ENCODE results near the gene TNFAIP8L3.

The TNFAIP8L3 gene

DNA sequence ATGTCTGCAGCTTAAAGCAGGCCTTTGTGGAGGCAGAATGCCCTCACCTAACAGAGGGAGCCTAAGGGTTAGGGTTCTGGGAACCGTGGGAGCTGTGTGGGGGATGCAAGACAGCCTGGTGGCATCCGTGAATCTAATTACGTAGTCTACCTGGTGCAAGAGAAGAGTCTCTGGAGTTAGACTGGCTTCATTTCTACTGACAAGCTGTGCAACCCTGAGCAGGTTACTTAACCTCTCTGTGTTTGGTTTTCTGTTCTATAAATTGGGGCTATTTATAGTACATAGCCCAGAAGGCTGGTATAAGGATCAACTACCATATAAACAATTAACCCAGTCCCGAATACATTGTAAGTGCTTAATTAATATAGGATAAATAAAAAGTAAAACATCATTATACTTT lies 8.3 kb downstream of the TNFAIP8L3 start:
- Histone ChIP-seq H3K9me3 (ENCODE audit: insufficient read depth, low read depth, low read length) (no peaks in the 10 kb centered on the region), H3K9ac (ENCODE audit: low read depth, low read length) (no peak overlapping the region), H3K27me3 (ENCODE audit: insufficient read depth, low read length) (peaks cover 33% of the 10 kb centered on the region), H3K27ac (ENCODE audit: low read length) (no peak overlapping the region), H3K4me3 (ENCODE audit: low read length) (no peak overlapping the region), H3K36me3 (ENCODE audit: insufficient read depth, low read depth, low read length) (no peaks in the 10 kb centered on the region), H3K4me1 (ENCODE audit: insufficient read depth, low read length) (peaks cover 10% of the 10 kb centered on the region; the same call in 1 of the 2 replicates)

DNA sequence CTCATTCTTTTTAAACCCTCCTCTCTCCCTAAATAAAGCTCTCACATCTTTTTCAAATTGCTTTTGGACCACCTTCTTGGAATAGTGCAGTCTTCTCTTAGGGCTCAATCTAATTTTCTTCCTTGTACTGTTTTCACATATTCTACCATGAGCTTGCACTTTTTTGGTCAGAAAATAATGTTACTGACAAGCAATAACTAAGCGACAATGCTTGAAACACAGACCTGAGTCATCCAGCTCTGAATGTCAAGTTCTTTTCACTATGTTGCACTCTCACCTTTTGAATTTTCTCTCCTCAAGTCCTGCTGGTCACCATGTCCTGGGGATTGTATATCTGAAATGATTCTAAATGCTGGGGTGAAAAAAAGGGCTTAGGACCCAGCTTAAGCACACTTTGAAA lies 8.9 kb downstream of the TNFAIP8L3 start:
- no peak overlapping the region for H3K9ac ChIP-seq (ENCODE audit: low read depth, low read length)
- H3K4me1 ChIP-seq (ENCODE audit: insufficient read depth, low read length): peaks cover 10% of the 10 kb centered on the region; the same call in 1 of the 2 replicates
- H3K4me3 ChIP-seq (ENCODE audit: low read length): no peak overlapping the region
- H3K9me3 ChIP-seq (ENCODE audit: insufficient read depth, low read depth, low read length): no peaks in the 10 kb centered on the region
- H3K36me3 ChIP-seq (ENCODE audit: insufficient read depth, low read depth, low read length): no peaks in the 10 kb centered on the region
- H3K27ac ChIP-seq (ENCODE audit: low read length): no peak overlapping the region
- peaks cover 26% of the 10 kb centered on the region for H3K27me3 ChIP-seq (ENCODE audit: insufficient read depth, low read length)

DNA sequence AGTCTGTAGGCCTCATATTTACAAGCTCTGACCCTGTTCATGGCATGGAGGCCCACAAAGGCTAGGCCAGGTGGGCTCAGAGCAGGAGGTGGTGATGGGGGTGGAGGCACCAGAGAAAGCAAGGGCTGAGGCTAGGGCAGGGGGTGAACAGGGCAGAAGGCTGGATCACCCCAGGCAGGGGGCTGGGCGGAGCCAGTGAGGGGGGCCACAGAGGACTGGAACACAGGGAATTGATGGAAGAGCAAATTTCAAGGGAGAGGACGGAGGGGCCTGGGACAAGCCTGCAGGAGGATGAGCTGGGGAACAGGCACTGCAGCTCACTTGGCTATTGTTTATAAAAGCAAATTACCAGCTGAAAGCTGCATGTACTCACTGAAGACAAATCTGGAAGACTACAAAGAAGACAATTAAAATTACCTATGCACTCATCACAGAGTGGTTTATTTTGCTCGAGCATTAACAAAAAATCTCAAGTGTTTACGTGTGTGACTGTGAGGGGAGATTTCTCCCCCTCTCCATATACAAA lies 11.0 kb downstream of the TNFAIP8L3 start:
- H3K4me3 ChIP-seq (ENCODE audit: low read length): no peak overlapping the region
- peaks cover 10% of the 10 kb centered on the region; the same call in 1 of the 2 replicates for H3K4me1 ChIP-seq (ENCODE audit: insufficient read depth, low read length)
- H3K36me3 ChIP-seq (ENCODE audit: insufficient read depth, low read depth, low read length): no peaks in the 10 kb centered on the region
- no peak overlapping the region for H3K9ac ChIP-seq (ENCODE audit: low read depth, low read length)
- no peak overlapping the region for H3K27ac ChIP-seq (ENCODE audit: low read length)
- no peaks in the 10 kb centered on the region for H3K9me3 ChIP-seq (ENCODE audit: insufficient read depth, low read depth, low read length)
- H3K27me3 ChIP-seq (ENCODE audit: insufficient read depth, low read length): 0 out of 2 replicates have a peak, but pooled peaks cover 6% of the 10 kb centered on the region

DNA sequence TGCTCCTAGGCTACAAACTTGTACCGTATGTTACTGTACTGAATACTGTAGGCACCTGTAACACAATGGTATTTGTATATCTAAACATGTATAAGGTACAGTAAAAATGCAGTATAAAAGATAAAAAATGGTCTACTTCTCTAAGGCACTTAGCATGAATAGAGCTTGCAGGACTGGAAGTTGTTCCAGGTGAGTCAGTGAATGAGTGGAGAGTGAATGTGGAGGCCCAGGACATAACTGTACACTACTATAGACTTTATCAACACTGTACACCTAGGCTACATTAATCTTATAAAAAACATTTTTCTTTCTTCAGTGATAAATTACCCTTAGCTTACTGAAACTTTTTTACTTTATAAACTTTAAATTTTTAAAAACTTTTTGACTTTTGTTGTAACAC lies 12.5 kb downstream of the TNFAIP8L3 start:
- Histone ChIP-seq H3K36me3 (ENCODE audit: insufficient read depth, low read depth, low read length) (no peaks in the 10 kb centered on the region), H3K4me1 (ENCODE audit: insufficient read depth, low read length) (peaks cover 2% of the 10 kb centered on the region; the same call in 1 of the 2 replicates), H3K27me3 (ENCODE audit: insufficient read depth, low read length) (no peaks in the 10 kb centered on the region), H3K9ac (ENCODE audit: low read depth, low read length) (no peak overlapping the region), H3K27ac (ENCODE audit: low read length) (no peak overlapping the region), H3K4me3 (ENCODE audit: low read length) (no peak overlapping the region), H3K9me3 (ENCODE audit: insufficient read depth, low read depth, low read length) (no peaks in the 10 kb centered on the region)

- Histone ChIP-seq H3K4me1 (ENCODE audit: insufficient read depth, low read length) (peaks cover 2% of the 10 kb centered on the region; the same call in 1 of the 2 replicates), H3K9ac (ENCODE audit: low read depth, low read length) (no peak overlapping the region), H3K27me3 (ENCODE audit: insufficient read depth, low read length) (no peaks in the 10 kb centered on the region), H3K36me3 (ENCODE audit: insufficient read depth, low read depth, low read length) (no peaks in the 10 kb centered on the region), H3K27ac (ENCODE audit: low read length) (no peak overlapping the region), H3K9me3 (ENCODE audit: insufficient read depth, low read depth, low read length) (no peaks in the 10 kb centered on the region), H3K4me3 (ENCODE audit: low read length) (no peak overlapping the region)
These were observed 14.4 kb downstream of the TNFAIP8L3 start for GRCh38 chr15:51080286-51080685.

- Histone ChIP-seq H3K36me3 (ENCODE audit: insufficient read depth, low read depth, low read length) (no peaks in the 10 kb centered on the region), H3K27ac (ENCODE audit: low read length) (no peak overlapping the region), H3K4me1 (ENCODE audit: insufficient read depth, low read length) (peaks cover 2% of the 10 kb centered on the region; the same call in 1 of the 2 replicates), H3K4me3 (ENCODE audit: low read length) (no peak overlapping the region), H3K9ac (ENCODE audit: low read depth, low read length) (no peak overlapping the region), H3K9me3 (ENCODE audit: insufficient read depth, low read depth, low read length) (no peaks in the 10 kb centered on the region), H3K27me3 (ENCODE audit: insufficient read depth, low read length) (no peaks in the 10 kb centered on the region)
These were observed 15.5 kb downstream of the TNFAIP8L3 start for GRCh38 chr15:51079226-51079625.

DNA sequence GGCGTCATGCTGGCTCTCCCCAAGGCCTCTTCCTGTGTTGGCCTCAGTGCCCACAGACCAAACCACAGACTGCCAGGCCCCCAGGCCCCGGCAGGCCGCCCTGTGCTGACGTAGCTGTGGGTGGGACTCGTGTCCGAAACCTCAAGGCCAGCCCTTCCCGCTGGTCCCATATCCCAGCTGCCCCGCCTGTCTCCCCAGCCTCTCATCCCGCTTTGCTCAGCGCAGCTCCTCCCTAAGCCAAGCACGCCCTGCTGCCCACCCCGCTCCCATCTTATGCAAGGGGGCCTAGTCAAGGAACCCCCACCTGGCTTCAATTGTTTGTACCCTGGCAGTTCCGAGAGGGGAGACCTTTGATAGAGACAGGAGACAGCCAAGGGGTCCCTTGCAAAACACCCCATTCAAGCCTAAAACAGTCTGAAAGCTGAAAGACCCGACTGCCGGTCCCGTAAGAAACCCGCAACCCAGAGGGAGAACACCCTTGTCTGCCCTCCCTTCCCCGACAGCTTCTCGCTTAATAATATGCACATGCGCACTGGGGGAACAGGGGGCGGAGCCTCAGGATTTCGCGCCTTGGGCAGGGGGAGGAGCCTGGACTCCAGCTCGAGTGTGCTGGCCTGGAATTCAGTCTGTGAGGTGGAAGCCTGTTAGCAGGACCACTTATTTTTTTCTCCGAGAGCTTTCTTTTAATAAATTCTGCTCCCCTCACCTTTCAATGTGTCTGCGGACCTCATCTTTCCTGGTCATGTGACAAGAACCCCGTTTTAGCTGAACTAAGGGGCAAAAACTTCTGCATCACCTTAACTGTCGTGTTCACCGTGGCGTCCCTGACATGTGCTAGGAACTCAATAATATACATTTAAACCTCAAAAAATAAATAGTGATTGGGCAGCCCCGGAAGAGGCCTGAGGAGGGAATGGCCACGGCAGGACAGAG lies 17.2 kb downstream of the TNFAIP8L3 start:
- no peaks in the 10 kb centered on the region for H3K36me3 ChIP-seq (ENCODE audit: insufficient read depth, low read depth, low read length)
- H3K4me1 ChIP-seq (ENCODE audit: insufficient read depth, low read length): no peaks in the 10 kb centered on the region; the same call in 1 of the 2 replicates
- peak overlapping the region; percentile 64; the same call in 1 of the 2 replicates for H3K4me3 ChIP-seq (ENCODE audit: low read length)
- no peaks in the 10 kb centered on the region for H3K27me3 ChIP-seq (ENCODE audit: insufficient read depth, low read length)
- peak overlapping the region; percentile 80; the same call in 1 of the 2 replicates for H3K9ac ChIP-seq (ENCODE audit: low read depth, low read length)
- H3K9me3 ChIP-seq (ENCODE audit: insufficient read depth, low read depth, low read length): no peaks in the 10 kb centered on the region
- no peak overlapping the region for H3K27ac ChIP-seq (ENCODE audit: low read length)

DNA sequence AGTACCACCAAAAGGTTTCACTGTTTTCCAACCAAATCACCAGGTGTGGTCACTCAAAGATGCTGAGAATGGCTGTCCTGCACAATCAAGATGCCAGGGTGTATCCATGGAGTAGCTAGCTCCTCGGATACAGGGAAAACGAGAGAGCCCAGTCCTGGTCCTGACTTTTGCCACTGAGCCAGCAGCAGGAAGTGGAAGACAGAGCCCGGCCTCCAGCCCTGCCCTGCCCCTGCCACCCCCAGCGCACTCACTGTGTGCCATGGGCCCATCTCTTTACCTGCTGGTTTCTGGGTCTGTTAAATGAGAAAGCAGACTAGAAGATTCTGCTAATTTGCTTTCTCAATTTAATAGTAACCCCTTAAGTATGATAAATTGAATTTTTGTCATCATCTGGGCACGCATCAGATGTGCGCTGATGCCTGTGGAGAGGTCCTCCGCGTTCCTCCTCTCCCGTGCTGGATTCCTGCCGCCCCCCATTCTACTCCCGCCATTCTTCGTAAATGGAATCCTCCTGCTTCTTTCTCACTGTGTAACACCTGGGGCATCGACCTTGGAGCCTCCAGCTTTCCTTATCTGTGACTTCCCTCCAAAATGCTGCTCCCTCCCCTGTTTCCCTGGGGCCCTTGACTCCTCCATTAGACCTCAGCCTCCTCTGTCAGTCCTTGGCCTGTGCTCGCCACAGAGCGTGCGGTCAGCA lies 18.0 kb downstream of the TNFAIP8L3 start:
- no peaks in the 10 kb centered on the region; the same call in 1 of the 2 replicates for H3K4me1 ChIP-seq (ENCODE audit: insufficient read depth, low read length)
- H3K9ac ChIP-seq (ENCODE audit: low read depth, low read length): peak overlapping the region; percentile 80; the same call in 1 of the 2 replicates
- H3K27ac ChIP-seq (ENCODE audit: low read length): no peak overlapping the region
- no peaks in the 10 kb centered on the region for H3K27me3 ChIP-seq (ENCODE audit: insufficient read depth, low read length)
- no peaks in the 10 kb centered on the region for H3K9me3 ChIP-seq (ENCODE audit: insufficient read depth, low read depth, low read length)
- no peaks in the 10 kb centered on the region for H3K36me3 ChIP-seq (ENCODE audit: insufficient read depth, low read depth, low read length)
- H3K4me3 ChIP-seq (ENCODE audit: low read length): no peak overlapping the region; the same call in 1 of the 2 replicates

- H3K36me3 ChIP-seq (ENCODE audit: insufficient read depth, low read depth, low read length): no peaks in the 10 kb centered on the region
- H3K27ac ChIP-seq (ENCODE audit: low read length): no peak overlapping the region
- no peaks in the 10 kb centered on the region for H3K9me3 ChIP-seq (ENCODE audit: insufficient read depth, low read depth, low read length)
- H3K9ac ChIP-seq (ENCODE audit: low read depth, low read length): no peak overlapping the region
- no peak overlapping the region for H3K4me3 ChIP-seq (ENCODE audit: low read length)
- no peaks in the 10 kb centered on the region for H3K27me3 ChIP-seq (ENCODE audit: insufficient read depth, low read length)
- no peaks in the 10 kb centered on the region; the same call in 1 of the 2 replicates for H3K4me1 ChIP-seq (ENCODE audit: insufficient read depth, low read length)
These were observed 18.7 kb downstream of the TNFAIP8L3 start for GRCh38 chr15:51075826-51076523.

- Histone ChIP-seq H3K9ac (ENCODE audit: low read depth, low read length) (no peak overlapping the region), H3K36me3 (ENCODE audit: insufficient read depth, low read depth, low read length) (no peaks in the 10 kb centered on the region), H3K4me1 (ENCODE audit: insufficient read depth, low read length) (no peaks in the 10 kb centered on the region; the same call in 1 of the 2 replicates), H3K4me3 (ENCODE audit: low read length) (no peak overlapping the region), H3K27ac (ENCODE audit: low read length) (no peak overlapping the region), H3K27me3 (ENCODE audit: insufficient read depth, low read length) (no peaks in the 10 kb centered on the region), H3K9me3 (ENCODE audit: insufficient read depth, low read depth, low read length) (no peaks in the 10 kb centered on the region)
These were observed 19.3 kb downstream of the TNFAIP8L3 start for GRCh38 chr15:51075364-51075763.

DNA sequence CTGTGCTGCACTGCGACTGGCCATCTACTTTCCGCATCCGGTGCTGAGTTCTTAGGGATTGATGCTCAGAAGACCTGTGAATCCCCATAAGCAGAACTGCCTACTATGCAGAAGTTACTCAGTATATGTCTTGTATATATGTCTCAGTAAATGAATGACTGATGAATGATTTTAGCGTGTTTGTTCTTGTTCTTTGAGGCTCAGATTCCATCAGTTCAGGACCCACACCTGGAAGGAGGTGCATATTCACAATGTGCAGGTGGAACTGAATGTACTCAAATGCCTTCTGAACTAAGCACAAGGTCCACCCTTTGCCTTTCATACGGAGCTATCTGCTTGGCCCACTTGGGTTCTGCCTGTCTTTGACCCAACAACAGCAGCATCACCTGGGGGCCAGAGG lies 19.8 kb downstream of the TNFAIP8L3 start:
- Histone ChIP-seq H3K27ac (ENCODE audit: low read length) (no peak overlapping the region), H3K9me3 (ENCODE audit: insufficient read depth, low read depth, low read length) (no peaks in the 10 kb centered on the region), H3K4me1 (ENCODE audit: insufficient read depth, low read length) (no peaks in the 10 kb centered on the region; the same call in 1 of the 2 replicates), H3K36me3 (ENCODE audit: insufficient read depth, low read depth, low read length) (no peaks in the 10 kb centered on the region), H3K27me3 (ENCODE audit: insufficient read depth, low read length) (no peaks in the 10 kb centered on the region), H3K9ac (ENCODE audit: low read depth, low read length) (no peak overlapping the region), H3K4me3 (ENCODE audit: low read length) (no peak overlapping the region)
